ENCODE measurements around the gene JAKMIP1.

GRCh38 chr4:6078560-6078959, 121.8 kb downstream of the JAKMIP1 start:
- no peak for TF ChIP-seq CTCF (IDR thresholded peaks at IDR 0.05)
- no peak for TF ChIP-seq POLR2A (IDR thresholded peaks at IDR 0.05)

All from esophagus squamous epithelium (tissue), 4 donors.